ENCODE measurements around the gene ACY1.

Gene ACY1

DNA sequence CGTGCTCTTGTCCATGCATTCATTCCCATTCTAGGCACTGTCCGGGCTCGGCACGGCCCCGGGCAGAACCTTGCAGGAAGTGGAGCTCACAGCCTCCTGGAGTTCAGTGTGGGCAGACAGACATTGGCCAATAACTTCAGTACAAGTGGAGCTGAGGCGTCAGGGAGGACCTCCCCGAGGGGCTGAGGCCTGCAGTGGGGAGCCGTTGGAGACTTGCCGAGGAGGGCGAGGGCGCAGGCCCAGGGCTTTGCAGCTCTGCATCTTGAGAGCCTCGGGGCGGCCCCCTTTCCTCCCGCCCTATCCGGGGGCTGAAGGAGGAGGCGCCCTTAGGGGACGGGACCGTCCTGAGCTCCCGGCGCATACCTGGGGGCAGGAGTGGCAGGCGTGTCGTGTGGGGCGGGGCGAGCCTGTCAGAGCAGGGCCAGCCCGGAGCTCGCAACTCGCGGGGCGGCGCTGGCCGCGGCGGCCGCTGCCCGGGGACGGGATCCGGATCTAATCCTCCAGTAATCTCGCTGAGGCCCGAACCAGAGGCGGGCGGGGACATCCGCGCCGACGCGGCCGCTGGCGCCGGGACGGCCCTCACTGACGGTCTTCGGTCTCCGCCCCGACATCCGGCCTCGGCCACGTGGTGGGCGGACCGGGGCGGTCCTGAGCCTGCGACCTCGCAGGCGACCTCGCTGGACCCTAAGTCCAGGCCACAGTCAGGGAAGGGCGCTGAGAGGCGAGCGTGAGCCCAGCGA is at the start of gene ACY1:
TSS of gene ACY1 (plus strand) at position 698 of the 740 bp plus-strand sequence. CDS start 530 bp downstream, outside the sequence.
- no peak for DNase-seq (ENCODE audit: low read depth, low spot score)

DNA sequence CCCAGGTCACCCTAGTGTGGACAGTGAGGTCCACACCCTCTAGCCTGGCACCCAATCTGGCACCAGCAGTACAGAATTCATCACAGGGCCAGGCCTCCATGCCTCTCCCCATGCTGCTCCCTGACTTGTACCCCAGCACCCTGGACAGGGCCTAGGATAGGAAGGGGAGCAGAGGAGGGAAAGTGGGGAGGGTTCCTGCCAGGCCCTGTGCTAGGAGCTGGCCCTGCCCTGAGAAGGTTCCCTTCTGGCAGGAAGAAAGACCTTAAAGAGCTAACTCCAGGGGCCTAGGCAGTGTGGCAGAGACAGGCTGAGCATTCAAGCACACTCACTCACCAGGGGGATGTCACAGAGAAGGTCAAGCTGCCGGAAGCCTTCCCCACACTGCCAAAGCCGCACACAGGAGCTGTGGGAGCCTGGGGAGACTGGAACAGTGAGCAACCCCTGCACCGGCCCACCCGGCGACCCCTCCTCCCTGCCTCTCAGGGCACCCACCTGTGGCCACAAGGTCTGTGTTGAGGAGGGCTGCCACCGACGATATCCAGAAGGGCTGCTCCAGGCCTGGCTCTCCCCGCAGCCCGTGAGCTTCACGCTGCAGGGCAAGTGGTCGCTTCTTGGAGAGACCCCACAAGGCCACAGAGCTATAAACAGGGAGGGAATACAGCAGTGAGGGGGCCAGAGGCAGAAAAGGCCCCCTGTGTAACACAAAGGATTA is 49.0 kb upstream of the ACY1 start:
- no peak for DNase-seq (ENCODE audit: low read depth, low spot score)

DNA sequence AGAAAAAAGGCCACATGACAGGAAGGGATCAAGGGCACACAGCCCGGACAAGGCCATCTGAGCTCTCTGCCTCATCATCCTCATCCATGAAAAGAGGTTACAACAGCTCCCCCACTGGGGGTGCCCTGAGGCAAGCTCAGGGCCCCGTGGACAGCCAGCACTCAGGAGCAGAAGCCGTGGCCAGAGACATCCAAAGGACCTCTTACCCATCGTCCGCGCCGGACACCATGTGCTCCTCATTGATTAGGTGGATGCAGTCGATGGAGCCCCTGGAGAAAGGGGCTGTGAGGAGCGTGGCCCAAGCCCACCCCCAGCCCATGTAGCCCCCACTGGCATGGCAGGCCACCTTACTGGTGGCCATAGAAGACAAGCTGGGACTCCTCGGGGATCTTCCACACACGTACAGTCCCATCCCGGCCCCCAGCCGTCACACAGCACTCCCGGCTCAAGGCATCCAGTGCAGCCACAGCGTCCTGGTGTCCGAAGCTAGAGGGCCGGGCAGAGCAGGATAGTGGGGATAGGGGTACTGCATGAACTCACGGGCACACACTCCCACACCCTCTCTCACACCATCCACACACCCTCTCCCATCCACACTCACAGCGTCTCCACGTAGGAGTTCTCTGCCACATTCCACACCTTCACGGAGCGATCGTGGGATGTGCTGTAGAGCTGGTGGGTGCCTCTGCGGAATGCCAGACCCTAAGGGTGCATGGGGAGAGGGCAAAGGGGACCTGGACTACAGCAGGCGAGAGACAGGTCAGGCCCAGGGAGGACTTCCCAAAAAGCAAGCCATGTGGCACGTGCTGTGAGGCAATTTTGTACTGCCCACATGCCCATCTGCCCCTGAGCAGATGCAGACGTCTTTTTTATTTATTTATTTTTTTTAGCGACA is 48.1 kb upstream of the ACY1 start:
- DNase-seq (ENCODE audit: low read depth, low spot score), result no peak

DNA sequence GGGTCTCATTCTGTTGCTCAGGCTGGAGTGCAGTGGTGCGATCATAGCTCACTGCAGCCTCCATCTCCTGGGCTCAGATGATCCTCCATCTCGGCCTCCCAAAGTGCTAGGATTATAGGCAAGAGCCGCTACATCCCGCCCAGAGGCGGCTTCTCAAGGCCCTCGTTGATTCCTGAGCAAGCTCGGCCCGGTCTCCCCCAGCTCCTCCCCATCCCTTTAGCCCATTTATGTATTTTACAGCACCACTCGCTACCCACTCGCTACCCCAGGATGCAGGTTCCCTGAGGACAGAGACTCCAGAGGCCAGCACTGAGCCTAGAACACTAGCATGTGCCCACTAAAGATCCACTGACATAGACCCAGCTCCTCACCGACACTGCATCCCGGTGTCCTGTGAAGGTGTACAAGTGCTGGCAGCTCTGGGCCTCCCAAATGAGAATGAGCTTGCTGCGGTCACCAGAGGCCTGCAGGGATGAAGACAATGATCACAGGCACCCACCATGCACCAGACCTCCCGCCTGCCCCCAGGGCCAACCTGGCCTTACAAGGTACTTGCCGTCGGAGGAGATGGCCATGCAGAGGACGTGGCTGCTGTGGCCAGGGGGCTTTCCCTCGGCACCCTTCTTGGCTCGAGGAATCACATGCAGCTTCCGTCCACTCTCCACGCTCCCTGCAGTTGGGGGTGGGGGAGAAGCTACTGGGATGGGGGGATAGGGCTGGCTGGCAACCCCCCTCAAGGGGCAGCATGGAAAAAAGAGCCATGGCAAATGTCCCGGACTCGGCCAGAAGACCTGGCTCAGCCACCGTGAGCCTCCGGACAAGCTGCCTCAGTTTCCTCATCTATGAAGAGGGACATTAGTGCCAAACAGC is 47.2 kb upstream of the ACY1 start:
- DNase-seq (ENCODE audit: low read depth, low spot score), result no peak

DNA sequence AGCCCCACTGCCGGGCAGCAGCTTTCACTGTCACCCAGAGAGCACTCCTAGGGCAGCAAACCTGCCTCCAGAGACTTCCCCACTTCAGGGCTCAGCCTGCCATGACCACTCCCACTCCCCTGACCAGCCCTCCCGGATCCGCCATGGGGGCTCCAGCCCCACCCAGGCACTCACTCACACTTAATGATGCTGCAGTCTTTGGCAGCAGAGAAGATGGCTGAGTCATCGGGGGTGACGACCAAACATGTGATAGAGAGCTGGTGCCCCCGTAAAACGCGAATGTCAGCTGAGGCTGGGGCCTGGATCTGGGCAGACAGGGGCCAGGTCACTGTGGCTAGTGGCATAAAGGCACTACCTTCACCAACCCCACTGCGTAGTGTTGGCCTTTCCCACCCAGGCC is 46.3 kb upstream of the ACY1 start:
- no peak for DNase-seq (ENCODE audit: low read depth, low spot score)

DNA sequence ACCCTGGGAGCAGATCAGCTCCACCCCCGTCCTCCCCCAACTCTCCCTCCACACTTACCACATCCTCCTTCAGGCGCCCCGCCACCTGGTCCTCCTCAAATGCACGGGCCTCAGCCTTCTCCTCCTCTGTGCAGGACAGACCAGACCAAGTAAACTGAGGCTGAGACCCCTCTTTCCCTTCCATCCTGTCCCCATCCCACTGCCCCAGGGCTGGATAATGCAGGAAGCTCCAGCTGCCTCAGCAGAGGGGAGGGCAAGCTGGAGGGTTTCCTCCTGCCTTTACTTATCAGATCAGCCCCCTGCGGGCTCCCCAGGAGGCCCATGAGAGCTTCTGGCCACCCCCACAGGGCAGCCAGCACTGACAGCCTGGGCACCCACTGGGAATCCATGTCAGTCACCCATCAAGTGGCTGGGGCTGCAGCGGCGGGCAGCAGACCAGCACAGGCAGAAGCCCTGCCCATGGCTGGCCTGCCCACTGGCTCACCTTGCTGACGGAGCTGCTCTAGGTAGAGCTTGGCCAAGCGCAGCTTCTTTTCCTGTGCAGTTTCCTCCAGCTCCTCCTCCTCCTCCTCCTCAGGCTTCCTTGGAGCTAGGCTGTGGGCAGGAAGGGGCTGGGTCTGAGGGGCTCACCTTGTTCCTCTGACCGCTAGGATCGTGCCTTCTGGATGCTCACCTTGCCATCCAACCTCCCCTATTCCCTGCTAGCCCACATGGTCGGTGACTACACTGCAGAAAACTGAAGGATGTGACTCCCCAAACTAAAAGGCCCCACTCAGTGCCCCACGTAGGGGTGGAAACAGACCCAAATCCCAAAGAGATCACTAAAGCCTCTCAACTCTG is 45.5 kb upstream of the ACY1 start:
- DNase-seq (ENCODE audit: low read depth, low spot score), result no peak

DNA sequence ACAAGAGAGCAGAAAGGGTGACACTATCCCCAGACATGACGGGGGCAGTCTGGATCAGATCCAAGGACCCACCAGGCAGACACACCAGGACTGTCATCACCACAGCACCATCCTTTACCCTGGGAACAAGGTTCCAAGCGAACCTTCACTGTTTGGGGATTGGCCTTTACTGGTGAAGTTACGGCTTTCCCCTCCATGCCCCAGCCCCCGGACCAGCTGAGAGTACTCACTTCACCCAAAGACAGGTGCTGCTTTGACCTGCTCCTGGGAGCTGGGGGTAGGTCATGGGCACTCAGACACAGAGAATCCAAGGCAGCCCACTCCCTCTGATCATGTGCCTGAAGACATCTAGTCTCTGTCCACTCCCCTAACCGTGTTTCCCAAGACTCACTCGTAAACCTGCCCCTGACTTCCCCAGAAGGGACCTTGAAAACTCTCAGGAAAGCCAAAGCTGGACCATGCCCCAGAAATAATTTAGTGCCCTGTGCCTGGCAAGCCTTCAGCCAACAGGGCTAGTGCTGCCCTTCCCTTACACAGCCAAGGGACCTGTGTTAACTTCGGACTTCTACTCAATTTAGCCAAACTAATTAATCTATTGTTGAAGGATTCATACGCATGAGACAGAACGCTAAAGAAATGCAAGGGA is 44.4 kb upstream of the ACY1 start:
- no peak for DNase-seq (ENCODE audit: low read depth, low spot score)

DNA sequence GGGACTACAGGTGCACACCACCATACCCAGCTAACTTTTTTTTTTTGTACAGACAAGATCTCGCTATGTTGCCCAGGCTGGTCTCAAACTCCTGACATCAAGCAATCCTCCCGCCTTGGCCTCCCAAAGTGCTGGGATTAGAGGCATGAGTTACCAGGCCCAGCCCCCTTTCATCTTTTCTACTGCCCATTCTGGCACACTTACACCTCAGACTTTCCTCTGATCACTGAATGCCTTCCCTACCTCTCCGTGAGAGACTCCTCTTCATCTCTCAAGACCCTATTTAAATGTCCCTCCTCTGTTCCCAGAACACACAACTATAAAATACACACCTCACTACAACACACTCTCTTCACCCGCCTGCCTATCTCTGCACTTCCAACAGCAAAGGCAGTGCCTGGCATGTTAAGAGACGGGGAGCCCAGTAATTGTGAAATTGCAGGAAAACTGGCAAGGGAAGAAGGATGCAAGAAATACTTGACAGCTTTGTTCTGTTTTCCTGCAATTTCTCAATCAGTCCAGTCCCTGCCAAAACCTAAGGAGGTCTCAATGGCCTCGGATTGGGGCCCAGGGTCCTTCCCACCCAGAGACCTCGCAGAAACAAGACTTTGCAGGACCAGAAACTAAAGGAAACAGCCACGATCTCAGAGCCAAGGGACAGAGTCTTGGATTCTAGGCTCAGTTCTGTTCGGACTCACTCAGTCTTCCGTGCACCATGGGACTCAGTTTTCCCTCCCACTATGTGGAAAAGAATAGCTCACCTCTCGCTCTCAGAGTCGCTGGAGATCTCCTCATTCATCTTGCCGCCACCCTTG is 42.5 kb upstream of the ACY1 start:
- DNase-seq (ENCODE audit: low read depth, low spot score), result no peak

DNA sequence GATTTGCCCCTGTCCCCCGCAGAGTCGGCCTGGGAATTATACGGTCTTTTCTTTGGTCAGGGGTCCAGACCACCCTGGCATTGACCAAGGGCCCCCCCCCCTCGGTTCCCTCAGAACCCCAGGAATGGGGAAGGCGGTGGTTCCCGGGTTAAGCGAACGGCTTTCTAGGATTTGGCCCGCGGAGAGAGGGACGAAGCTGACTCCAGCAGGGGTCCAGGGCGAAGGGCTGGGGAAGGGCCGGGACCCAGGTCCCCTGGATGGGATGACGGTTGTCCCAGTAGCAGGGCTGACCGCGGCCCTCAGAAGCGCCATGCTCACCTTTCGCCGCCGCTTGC is 41.9 kb upstream of the ACY1 start:
- DNase-seq (ENCODE audit: low read depth, low spot score), result no peak

DNA sequence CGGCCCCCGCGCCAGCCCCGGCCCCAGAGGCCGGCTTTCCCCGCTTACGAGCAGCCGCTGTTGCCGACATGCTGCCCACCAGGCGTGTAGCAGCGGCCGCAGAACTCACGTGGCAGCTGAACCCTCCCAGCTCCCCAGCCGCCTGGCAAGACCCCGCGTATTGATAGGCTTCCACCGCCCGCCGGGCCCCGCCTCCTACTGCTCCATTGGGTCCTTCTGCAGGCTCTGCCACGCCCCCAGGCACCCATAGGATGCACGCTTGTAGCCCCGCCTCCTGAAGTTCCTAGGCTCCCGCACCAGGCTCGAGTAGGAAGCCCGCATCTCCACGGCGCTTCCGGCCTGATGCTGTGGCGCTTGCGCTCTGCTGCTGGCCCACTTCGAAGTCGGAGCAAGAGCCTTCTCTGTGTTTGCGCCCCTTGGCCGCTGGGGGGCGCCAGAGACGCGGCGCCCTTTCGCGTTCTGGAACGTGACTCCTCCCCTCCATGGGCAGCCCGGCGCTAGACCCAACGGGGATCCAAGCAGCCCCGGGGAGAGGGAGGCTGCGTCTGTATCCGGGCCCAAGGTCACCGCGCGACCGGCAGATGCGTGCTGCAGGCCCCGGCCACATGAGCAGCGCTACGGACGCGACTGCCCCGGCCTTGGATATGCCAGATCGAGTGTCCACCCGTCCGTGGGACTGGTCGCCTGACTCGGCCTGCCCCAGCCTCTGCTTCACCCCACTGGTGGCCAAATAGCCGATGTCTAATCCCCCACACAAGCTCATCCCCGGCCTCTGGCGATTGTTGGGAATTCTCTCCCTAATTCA is 41.3 kb upstream of the ACY1 start, which contains the start of the genes PARP3 and RRP9:
TSS of gene PARP3 (plus strand) at position 566 of the 805 bp plus-strand sequence. CDS start 993 bp downstream, outside the sequence.
TSS of gene RRP9 (minus strand) at position 107 of the 805 bp plus-strand sequence. CDS start at position 70, 37 bp downstream.
- peak; percentile 98 for DNase-seq (ENCODE audit: low read depth, low spot score)

DNA sequence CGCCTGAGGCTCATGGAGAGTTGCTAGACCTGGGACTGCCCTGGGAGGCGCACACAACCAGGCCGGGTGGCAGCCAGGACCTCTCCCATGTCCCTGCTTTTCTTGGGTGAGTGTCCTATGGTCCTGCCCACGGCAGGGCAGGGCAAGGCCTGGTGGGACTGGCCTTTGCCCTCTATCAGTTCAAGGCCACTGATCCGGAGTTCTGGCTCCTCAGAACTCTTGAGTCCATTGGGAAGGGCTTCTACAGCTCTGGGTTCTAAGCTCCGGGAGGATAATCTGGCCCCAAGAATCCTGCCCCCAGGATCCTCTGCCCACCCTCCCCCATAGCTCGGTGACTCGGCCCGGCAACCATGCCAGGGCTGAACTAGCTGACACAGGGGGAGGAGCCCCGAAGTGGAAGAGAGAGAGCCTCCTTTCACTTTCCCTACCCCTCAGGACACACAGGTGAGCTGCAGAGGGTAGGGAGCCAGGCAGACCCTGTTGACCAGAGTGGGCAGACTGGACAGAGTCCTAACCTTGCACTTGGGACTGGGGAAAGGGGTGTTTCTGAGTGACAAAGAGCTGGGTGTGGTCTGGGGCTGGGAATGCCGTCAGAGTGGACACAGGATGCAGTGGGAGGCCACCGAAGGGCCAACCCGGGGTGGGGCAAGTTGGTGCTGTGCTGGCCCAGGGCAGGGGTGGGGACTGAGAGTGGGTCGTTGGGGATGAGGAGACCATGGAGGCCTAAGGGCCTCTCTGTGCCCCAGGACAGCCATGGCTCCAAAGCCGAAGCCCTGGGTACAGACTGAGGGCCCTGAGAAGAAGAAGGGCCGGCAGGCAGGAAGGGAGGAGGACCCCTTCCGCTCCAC is 40.5 kb upstream of the ACY1 start:
- no peak for DNase-seq (ENCODE audit: low read depth, low spot score)

DNA sequence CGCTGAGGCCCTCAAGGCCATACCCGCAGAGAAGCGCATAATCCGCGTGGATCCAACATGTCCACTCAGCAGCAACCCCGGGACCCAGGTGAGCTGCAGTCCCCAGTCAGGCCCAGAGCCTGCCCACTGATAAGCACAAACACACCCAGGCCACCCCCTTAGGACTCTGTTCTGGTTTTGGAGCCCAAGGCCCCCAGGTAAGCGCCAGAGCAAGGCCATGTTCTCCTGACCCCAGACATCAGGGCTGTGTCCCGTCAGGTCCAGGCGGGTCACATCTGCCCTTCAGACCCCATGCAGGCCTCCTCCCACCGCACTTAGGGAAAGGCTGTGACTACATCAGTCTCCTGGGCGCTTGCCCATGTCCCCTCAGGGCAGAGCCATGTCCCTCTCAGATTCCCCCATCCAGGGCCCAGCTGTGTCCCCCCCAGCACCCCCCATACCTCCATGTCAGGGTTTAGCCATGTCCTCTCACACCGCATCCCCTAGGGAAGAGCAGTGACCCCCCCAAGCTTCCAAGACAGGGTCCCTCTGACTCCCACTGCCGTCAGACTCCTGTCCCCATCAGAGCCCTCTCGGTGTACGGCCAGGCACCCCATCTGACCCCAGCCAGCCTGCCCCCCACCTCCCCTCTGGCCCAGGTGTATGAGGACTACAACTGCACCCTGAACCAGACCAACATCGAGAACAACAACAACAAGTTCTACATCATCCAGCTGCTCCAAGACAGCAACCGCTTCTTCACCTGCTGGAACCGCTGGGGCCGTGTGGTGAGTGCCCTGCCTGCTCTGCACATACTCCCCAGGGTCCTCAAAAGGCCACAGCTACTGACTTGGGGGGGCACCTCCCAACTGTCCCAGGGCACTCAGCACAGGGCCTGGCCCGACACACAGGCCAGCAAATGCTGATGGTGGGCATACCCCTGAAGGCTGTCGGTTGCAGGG is 39.6 kb upstream of the ACY1 start:
- no peak for DNase-seq (ENCODE audit: low read depth, low spot score)

DNA sequence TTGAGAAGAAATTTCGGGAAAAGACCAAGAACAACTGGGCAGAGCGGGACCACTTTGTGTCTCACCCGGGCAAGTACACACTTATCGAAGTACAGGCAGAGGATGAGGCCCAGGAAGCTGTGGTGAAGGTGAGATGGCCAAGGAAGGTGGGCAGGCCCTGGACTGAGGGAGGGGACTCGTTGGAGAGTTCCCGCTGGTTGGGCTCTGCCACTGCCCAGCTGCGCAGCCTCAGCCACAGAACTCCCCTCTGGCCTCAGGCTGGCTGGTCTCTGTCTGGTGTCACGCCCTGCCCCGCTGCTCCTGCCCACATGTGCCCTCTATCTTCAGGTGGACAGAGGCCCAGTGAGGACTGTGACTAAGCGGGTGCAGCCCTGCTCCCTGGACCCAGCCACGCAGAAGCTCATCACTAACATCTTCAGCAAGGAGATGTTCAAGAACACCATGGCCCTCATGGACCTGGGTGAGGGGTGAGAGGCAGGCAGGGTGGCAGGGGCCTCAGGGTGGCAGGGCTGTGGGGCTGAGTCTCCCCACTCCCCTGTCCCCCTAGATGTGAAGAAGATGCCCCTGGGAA is 38.8 kb upstream of the ACY1 start:
- no peak for DNase-seq (ENCODE audit: low read depth, low spot score)

DNA sequence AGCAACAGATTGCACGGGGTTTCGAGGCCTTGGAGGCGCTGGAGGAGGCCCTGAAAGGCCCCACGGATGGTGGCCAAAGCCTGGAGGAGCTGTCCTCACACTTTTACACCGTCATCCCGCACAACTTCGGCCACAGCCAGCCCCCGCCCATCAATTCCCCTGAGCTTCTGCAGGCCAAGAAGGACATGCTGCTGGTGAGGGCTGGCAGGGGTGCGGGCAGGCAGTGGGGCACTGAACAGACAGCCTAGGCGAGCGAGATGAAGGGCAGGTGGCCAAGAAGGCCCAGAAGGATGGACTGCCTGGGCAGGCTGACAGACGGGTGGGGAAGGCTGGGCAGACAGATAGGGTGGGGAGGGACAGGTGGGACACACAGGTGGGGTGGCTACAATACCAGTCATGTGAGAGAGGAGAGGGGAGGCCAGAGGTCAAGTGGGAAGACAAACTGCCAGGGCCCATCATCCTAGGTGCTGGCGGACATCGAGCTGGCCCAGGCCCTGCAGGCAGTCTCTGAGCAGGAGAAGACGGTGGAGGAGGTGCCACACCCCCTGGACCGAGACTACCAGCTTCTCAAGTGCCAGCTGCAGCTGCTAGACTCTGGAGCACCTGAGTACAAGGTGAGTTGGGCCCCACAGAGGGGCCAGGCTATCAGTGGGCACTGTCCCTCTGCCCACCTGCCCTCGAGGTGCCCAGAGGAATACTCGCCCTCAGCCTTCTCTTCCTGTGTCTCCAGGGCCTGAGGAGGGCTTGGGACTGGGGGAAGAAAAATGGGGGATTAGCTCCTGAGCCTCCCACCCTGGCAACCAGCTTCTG is 38.1 kb upstream of the ACY1 start:
- no peak for DNase-seq (ENCODE audit: low read depth, low spot score)
